A204.1 (cell line): ENCODE results near the gene MAPK8IP1.

Experiments
- FAIRE-seq: peaks from 2 replicates; lab custom pipeline; 2012; peaks lifted over from hg19 to GRCh38; lab: Jason Lieb, UNC

Gene MAPK8IP1

GRCh38 chr11:45860348-45860747 is 25.1 kb upstream of the MAPK8IP1 start:
- FAIRE-seq = no peak

- FAIRE-seq = no peak
Observed at GRCh38 chr11:45860764-45861510, 24.5 kb upstream of the MAPK8IP1 start.

GRCh38 chr11:45864041-45864440 is 21.4 kb upstream of the MAPK8IP1 start:
- FAIRE-seq = no peak

GRCh38 chr11:45869551-45869950 is 15.9 kb upstream of the MAPK8IP1 start:
- no peak for FAIRE-seq

- no peak for FAIRE-seq
Observed at GRCh38 chr11:45870706-45871105, 14.7 kb upstream of the MAPK8IP1 start.

- no peak for FAIRE-seq
Observed at GRCh38 chr11:45871638-45872037, 13.8 kb upstream of the MAPK8IP1 start.

- FAIRE-seq = no peak
Observed at GRCh38 chr11:45872651-45873356, 12.6 kb upstream of the MAPK8IP1 start.

GRCh38 chr11:45876401-45876800 is 9.1 kb upstream of the MAPK8IP1 start:
- no peak for FAIRE-seq

GRCh38 chr11:45877221-45877620 is 8.2 kb upstream of the MAPK8IP1 start:
- no peak for FAIRE-seq

- FAIRE-seq = no peak
Observed at GRCh38 chr11:45877845-45878244, 7.6 kb upstream of the MAPK8IP1 start.

- FAIRE-seq = no peak
Observed at GRCh38 chr11:45879803-45880686, 5.4 kb upstream of the MAPK8IP1 start.

- FAIRE-seq = no peak
Observed at GRCh38 chr11:45880772-45881570, 4.5 kb upstream of the MAPK8IP1 start.

GRCh38 chr11:45881708-45882368 is 3.6 kb upstream of the MAPK8IP1 start:
- FAIRE-seq = no peak

GRCh38 chr11:45884596-45885185 is 760 bp upstream of the MAPK8IP1 start:
- FAIRE-seq = no peak

GRCh38 chr11:45885921-45886721 is 670 bp downstream of the MAPK8IP1 start:
- FAIRE-seq = no peak

GRCh38 chr11:45886816-45887520 is 1.5 kb downstream of the MAPK8IP1 start:
- FAIRE-seq = no peak

GRCh38 chr11:45887587-45887986 is 2.1 kb downstream of the MAPK8IP1 start:
- no peak for FAIRE-seq

GRCh38 chr11:45889555-45889954 is 4.1 kb downstream of the MAPK8IP1 start:
- no peak for FAIRE-seq

GRCh38 chr11:45889966-45890365 is 4.5 kb downstream of the MAPK8IP1 start:
- no peak for FAIRE-seq
